GM18951 (cell line): ENCODE data around the gene ROBO1.
"Not testable (repeated sequence)": the region's sequence is repeated elsewhere in the genome, so short reads cannot be mapped to it uniquely, and the experiment has no call there.

Experiments
- POLR2A ChIP-seq: IDR thresholded peaks from 4 replicates; pipeline ENCODE4 v1.6.1; 2011; ENCODE audit warnings: mild to moderate bottlenecking; ENCODE audit not compliant: insufficient read length, insufficient read depth; ENCODE audit errors: extremely low read depth
- in situ Hi-C: fragments of 300-500 bp; cut with MboI; formaldehyde crosslinking; loops from one replicate; pipeline ENCODE4 v1.12.0; 2022; ENCODE audit warnings: low sequenced_read_pairs, mixed read lengths, inconsistent platforms; ENCODE audit not compliant: unreplicated experiment

ROBO1 gene

GRCh38 chr3:79767905-79768267 is at the start of gene ROBO1:
ROBO1 (minus strand) TSS chr3:79767998.
- TF ChIP-seq POLR2A: no peak
- in situ Hi-C loops: no loop called here

DNA sequence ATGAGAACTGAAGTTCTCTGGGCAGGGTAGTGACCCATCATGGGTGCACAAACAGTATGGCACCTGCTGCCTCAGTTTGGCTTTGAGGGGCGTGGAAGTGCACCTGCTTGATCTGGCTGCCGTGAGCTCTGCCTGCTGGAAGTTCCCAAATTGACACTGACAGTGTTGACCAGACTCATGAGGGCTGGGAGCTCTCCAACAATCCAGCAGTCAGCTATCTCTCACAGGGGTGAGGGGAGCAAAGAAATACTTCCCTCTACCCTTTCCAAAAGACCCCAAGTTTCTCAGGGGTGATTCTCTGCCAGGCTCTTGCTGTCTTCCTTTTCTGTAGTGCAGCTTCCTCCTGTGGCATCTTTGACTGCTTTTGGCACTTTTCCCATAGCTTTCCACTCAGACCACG is 49.4 kb upstream of the ROBO1 start:
- in situ Hi-C loops: no loop called here
- TF ChIP-seq POLR2A: no peak

GRCh38 chr3:79815478-79815877 is 47.7 kb upstream of the ROBO1 start:
- no peak for TF ChIP-seq POLR2A
- in situ Hi-C loops: no loop called here

GRCh38 chr3:79810581-79810980 is 42.8 kb upstream of the ROBO1 start:
- in situ Hi-C loops: no loop called here
- no peak for TF ChIP-seq POLR2A

DNA sequence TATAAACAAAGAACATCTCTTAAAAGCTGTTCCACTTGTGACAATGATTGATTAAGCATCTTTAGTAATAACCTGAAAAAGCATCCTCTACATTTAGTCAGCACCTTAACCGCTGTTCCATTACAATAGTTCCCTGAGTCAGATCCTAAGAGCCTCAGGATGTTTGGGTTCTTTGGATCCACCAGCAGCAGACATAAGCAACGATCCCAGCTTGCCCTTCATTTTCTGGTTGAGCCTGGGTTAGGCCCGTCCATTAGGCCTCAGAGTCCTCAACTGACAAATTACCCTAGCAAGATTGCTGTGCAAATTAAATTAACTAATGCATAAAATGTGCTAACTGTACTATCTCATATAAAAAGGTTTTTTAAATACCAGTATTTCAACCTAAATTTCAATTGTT is 42.3 kb upstream of the ROBO1 start:
- in situ Hi-C loops: no loop called here
- TF ChIP-seq POLR2A: no peak

DNA sequence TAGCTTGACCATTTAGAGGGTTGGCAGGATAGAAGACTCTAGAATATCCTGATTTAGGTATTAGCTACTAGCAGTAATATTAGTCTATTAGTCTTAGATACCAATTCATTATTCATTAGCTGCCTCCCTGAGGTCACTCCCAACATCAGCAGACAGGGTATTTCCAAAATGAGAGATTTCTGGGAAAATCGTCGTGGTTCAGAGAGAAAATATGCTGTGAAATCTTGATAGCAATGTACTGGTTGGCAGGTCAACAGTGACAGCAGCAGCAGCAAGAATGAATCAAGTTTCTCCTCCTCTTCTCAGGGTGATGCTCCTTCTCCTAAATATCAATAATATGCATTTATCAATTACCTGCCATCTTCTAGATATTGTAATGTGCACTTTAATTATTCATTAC is 41.3 kb upstream of the ROBO1 start:
- in situ Hi-C loops: no loop called here

GRCh38 chr3:79808515-79808914 is 40.7 kb upstream of the ROBO1 start:
- in situ Hi-C loops: no loop called here
- TF ChIP-seq POLR2A: no peak

More for the DNA sequence above, 41.3 kb upstream of the ROBO1 start:
- no peak for TF ChIP-seq POLR2A

- in situ Hi-C loops: not testable (repeated sequence)
Measured at GRCh38 chr3:79790177-79790576, 22.4 kb upstream of the ROBO1 start.

GRCh38 chr3:79773291-79773690 is 5.5 kb upstream of the ROBO1 start:
- in situ Hi-C loops: no loop called here

GRCh38 chr3:79769229-79769628 is 1.4 kb upstream of the ROBO1 start:
- in situ Hi-C loops: no loop called here
- no peak for TF ChIP-seq POLR2A

More at GRCh38 chr3:79773291-79773690, 5.5 kb upstream of the ROBO1 start:
- no peak for TF ChIP-seq POLR2A

GRCh38 chr3:79767194-79767904 is 449 bp downstream of the ROBO1 start:
- in situ Hi-C loops: no loop called here
- no peak for TF ChIP-seq POLR2A

GRCh38 chr3:79766496-79767193 is 1.2 kb downstream of the ROBO1 start:
- in situ Hi-C loops: no loop called here
- no peak for TF ChIP-seq POLR2A

- TF ChIP-seq POLR2A: no peak
- in situ Hi-C loops: no loop called here
Measured at GRCh38 chr3:79765911-79766310, 1.9 kb downstream of the ROBO1 start.

DNA sequence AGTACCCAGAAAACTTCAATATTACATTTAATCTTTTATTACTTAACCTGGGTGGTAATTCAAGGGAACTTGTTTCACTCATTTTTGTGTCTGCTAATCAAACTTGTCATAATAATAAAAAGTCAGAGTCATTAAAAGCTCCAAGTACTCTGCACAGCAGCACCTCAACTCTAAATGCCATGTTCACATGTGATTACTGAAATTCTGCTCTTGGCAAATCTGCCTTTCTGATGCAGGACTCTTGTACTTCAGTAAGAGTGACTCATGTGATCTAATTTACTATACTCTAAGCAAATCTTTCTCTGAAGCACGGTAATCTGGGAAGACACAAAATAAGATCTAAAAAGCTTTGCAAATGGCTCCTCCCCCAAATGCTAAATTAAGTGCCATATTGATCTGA is 6.4 kb downstream of the ROBO1 start:
- no peak for TF ChIP-seq POLR2A
- in situ Hi-C loops: no loop called here

GRCh38 chr3:79751703-79752102 is 16.1 kb downstream of the ROBO1 start:
- in situ Hi-C loops: no loop called here
- no peak for TF ChIP-seq POLR2A

DNA sequence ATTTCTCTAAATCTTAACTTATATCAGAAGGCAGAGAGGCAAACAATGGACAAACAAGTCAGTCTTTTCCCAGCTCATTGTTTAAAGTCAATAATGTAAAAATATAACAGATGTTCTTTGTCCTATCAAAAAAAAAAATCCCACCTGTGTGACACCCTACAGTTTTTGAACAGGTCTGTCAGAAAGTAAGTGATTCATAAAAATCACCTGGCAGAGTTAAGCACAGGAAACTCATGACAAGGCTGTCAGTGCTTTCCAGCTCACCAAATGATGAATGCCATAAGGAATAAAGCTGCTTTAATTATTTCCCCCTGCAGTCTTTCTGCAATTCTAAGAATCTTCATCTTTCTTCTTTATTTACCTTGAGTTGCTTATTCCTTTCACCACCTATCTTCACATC is 30.3 kb downstream of the ROBO1 start:
- in situ Hi-C loops: no loop called here
- TF ChIP-seq POLR2A: no peak
